Measurements from ENCODE around the gene PYY.

DNA sequence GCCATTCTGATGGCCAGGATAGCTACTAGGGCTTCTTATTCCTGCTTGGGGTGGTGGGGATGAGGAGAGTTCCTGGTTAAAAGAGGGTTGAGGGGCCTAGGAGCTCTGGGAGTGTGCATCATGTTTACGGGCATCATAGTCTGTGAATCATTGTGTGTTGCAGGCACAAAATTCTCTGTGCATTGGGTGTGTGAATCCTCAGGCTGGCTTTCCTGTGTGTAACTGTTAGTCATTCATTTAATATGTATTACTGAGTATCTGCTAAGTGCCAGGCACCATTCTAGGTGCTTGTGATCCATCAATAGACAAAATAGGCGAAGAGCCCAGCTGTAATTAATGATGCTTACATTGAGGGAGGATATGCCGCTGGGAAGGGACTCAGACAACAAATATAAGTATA lies 17.3 kb downstream of the PYY start:
- no peak for TF ChIP-seq EP300 (IDR thresholded peaks at IDR 0.05)
- TF ChIP-seq, protein P1, sequence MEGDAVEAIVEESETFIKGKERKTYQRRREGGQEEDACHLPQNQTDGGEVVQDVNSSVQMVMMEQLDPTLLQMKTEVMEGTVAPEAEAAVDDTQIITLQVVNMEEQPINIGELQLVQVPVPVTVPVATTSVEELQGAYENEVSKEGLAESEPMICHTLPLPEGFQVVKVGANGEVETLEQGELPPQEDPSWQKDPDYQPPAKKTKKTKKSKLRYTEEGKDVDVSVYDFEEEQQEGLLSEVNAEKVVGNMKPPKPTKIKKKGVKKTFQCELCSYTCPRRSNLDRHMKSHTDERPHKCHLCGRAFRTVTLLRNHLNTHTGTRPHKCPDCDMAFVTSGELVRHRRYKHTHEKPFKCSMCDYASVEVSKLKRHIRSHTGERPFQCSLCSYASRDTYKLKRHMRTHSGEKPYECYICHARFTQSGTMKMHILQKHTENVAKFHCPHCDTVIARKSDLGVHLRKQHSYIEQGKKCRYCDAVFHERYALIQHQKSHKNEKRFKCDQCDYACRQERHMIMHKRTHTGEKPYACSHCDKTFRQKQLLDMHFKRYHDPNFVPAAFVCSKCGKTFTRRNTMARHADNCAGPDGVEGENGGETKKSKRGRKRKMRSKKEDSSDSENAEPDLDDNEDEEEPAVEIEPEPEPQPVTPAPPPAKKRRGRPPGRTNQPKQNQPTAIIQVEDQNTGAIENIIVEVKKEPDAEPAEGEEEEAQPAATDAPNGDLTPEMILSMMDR (IDR thresholded peaks at IDR 0.05): no peak
- TF ChIP-seq POLR2A (IDR thresholded peaks at IDR 0.05; ENCODE audit: low read depth): no peak
- TF ChIP-seq POLR2AphosphoS5 (IDR thresholded peaks at IDR 0.05): no peak

Data from esophagus muscularis mucosa (tissue), 4 donors.